Fibroblast of upper back skin (primary cell): ENCODE results near the gene ELK1.
A peak's percentile ranks its signal among the peaks of the same experiment; 100 is the strongest.
"Not testable (repeated sequence)": the region's sequence is repeated elsewhere in the genome, so short reads cannot be mapped to it uniquely, and the experiment has no call there.

Source experiments
- DNase-seq: peaks from one replicate; pipeline ENCODE4 v3.0.0-alpha.2; 2013

ELK1 gene, protein sequence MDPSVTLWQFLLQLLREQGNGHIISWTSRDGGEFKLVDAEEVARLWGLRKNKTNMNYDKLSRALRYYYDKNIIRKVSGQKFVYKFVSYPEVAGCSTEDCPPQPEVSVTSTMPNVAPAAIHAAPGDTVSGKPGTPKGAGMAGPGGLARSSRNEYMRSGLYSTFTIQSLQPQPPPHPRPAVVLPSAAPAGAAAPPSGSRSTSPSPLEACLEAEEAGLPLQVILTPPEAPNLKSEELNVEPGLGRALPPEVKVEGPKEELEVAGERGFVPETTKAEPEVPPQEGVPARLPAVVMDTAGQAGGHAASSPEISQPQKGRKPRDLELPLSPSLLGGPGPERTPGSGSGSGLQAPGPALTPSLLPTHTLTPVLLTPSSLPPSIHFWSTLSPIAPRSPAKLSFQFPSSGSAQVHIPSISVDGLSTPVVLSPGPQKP

DNA sequence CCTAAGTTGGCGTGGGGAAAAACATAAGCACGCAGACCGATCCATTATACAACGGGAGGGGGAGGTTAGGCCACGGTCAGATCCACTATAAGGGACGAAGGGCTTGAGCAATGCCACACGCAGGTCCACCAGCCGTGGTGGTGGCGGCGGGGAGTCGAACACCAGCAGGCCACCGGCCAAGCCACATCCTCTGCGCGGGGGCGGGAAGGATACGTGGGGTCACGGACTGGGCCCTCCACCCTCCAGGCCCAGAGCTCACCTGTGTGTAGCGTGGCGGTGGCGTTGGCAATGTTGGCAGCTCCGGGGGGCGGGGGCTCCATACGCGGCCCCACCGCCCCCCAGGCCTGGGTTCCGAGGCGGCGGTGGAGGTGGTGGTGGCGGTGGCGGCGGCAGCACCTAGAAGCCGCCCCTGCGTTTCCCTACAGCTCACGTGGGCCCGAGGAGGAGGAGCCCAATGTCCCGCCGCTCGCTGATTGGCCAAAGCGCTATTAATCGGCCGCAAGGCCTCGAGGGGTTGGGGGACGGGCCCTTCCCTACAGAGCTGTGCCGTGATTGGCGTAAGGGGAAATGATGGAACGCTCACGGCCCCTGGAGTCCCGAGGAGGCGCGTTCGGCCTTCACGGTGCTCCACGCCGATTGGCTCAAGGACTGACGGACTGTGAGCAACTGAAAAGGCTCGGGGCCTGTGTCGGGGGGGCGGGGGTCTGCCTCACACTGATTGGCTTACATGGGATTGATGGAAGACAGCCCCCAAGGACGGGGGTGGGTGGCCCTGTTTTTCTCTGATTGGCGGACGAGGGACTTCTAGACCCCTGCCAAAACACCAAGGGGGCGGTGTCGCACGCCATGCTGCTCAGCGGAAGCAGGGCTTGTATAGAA lies at the start of gene ELK1:
ELK1 (minus strand) TSS at position 400 of the 879 bp plus-strand sequence. CDS start 9,122 bp downstream, outside the sequence.
- DNase-seq, result peak; percentile 99

DNA sequence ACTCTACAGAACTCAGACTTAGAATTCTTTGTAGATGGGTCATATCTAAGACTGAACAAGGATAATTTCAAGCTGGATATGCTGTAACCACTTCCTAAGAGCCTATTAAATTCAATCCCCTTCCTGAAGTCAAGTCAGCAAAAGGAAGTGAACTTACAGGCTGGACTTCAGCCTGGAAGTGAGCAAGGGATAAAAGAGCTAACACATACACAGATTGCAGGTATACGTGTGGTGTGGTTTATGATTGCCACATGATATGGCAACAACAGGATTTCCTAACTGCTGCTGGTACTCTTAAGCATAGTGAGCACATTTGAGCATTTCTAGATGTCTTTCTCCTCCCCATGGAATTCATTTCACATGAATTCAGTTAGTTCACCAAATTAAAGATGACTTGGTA lies 46.8 kb upstream of the ELK1 start:
- peak; percentile 10 for DNase-seq

DNA sequence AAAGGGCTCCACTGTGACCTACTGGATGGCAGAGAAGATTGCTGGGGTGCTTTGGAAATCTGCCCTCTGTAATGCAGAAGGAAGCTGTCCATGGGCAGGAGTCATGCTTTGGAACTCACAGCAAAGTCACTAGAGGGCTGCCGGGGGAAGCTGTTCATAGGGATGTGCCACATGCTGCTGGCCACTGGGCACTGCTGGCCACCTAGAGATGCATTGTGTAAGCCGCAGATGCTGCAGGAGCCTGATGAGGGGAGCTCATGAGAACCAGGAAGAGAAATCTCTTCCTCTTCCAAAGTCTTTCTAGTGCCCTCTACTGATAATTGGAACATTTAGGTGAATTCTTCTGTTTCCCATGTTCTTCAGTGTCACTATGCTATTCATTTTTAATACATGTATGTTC lies 39.8 kb upstream of the ELK1 start:
- DNase-seq, result no peak

DNA sequence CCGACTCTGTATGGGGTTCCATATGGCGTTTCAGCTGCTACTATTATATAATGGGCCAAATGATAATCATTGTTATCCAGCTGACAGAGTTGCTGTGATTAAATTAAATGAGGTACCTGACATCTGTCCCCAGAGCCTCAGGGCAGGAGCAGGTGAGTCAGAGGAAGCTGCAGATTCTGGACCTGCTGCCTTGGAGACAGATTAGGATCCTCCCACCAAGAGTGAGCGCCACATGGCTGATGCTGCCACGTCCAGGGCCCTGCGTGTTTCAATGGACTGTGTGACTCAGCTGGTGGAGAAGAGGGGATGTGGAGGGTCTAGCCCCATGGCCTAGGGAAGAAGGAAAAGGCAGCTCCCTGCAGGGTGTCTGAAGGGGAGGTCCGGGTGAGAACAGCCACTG lies 36.9 kb upstream of the ELK1 start:
- DNase-seq, result no peak

DNA sequence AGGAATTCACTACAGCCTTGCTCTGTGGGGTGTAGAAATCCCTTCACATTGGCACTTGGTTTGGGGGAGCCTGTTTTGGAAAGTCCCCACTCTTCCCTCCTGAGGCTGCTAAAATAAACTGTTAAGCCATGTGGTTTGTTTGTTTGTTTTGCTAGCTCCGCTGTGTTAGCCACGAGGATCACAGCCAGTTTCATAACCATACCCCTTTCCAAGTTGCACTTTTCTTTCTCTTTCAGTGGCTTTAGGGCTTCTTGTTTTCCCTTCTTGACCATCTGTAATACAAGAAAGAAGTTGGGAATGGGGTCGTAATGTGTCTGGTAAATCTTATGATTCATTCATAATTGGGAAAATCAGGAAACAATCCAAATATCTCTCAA lies 33.5 kb upstream of the ELK1 start:
- DNase-seq, result no peak

DNA sequence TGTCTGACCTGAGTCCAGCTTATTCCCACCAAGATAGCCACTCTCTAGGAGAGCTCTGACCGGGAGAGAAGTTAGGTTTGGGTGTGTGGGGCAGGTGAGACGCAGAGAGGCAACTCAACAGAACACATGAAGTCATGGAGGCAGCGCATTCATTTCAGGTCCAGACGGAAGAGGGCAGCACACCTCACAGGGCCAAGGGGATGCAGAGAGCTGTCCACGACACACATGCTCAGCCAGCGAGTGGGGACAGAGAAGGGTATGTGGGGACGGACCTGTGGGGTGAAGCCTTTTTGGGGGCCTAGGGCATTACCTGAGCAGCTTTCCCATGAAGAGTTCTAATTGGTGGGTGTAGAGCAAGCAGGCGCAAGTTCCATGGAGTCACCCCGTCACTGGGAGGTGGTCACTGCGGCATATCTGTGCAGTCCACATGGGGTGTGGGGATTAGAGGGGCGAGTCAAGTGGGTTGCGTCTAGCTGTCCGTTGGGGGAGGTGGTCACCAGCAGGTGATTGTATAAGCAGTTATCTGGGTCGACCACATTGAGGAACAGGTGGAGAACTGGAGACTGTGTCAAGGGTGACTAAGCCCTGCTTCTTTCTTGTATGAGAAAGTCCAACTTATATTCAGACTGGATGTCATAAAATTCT lies 32.9 kb upstream of the ELK1 start:
- no peak for DNase-seq

DNA sequence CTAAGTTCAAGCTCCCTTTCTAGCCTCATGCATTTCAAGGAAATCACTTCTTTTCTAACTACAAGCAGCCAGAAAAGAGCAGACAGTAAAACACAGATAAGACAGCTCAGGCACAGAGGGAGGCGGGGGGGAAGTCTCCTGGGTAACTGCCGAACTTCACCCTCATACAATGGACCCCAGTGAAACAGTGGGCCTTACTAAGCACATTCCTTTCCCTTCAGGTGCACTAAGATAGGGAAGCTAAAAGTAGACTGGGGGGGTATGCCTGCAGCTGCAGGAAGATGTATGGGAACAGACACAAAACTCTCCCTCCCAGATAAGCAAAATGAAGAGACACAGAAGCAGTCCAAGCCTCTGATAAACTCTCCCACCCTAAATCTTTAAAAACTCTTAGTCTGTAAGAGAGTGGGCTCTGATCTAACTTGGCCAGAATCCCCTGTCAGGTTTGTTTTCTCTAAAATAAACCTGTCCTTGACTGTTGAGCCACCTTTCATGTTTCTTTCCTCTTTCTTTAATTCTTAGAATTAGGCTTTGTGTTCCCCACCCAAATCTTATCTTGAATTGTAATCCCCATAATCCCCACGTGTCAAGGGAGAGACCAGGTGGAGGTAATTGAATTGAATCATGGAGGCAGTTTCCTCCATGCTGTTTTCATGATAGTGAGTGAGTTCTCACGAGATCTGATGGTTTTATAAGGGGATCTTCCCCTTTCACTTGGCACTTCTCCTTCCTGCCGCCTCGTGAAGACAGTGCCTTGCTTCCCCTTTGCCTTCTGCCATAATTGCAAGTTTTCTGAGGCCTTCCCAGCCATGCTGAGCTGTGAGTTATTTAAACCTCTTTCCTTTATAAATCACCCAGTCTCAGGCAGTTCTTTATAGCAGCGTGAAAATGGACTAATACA lies 25.8 kb upstream of the ELK1 start:
- DNase-seq, result not testable (repeated sequence)

DNA sequence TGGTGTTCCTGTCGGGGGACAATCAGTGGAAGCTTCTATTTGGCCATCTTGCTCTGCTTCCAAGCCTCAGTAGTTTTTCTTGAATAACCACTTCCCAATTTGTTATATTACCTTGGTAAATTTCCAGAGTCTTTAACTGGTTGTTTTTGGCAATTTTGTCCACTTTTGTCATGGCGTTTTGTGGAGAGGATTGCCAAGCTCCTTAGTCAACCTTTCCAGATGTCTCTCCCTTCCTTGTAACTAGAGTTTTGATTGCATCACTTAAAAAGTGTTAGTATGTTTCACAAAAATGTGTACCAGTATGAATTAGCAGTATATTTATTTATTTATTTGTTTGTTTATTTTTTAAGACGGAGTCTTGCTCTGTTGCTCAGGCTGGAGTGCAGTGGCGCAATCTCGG lies 24.4 kb upstream of the ELK1 start:
- no peak for DNase-seq

DNA sequence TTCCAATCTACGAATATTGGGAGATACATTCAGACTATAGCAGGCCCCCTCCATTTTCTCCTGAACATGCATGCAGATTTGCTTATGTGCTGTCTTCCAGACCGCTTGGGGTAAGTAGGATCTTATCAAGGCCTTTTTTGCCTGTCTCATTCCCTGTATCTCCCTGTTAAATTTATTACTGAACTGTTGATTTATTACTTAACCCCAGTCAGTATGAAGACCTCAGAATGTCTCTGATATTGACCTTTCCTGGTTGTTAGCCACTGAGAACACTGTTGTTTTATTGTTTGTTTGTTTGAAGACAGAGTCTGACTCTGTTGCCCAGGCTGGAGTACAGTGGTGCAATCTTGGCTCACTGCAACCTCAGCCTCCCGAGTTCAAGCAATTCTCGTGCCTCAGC lies 15.4 kb upstream of the ELK1 start:
- DNase-seq, result not testable (repeated sequence)

DNA sequence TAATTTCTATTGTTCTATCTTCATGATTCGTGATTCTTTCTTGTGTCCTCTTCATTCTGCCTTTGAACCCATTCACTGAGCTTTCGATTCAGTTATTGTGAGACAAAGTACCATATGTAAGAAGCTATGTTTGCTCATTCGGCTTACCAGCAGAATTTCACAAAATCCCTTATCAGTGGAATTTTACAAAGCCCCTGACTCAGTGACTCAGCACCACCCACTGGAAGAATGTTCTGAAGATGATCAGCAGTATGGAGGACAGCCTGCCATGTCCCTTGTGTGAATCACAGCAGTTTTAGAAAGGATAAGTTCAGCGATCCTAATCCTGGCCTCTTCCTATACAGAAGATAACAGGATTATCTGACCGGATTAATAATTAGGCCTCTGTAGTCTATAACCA lies 14.4 kb upstream of the ELK1 start:
- DNase-seq, result no peak

DNA sequence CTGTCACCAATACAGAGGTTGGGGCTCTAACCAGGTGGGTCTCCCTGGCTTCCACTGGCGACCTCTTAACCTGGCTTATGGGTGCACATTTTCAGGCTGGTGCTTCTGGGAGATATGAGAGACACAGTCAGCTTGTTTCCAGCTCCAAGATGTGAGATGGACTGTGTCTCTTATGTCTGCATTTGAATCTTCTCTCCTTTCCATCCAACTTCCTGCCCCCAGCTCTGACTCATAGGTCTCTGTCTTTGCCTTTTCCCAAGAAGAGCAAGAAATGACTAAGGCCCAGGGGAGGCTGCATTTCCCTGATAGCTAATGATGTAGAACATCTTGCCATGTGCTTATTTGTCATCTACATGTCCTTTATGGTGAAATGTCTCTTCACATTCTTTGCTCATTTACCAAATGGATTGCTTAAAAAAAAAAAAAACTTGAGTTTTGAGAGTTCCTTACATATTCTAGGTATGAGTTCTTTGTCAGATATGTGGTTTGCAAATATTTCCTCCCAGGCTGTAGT lies 11.8 kb upstream of the ELK1 start:
- DNase-seq, result peak; percentile 94

DNA sequence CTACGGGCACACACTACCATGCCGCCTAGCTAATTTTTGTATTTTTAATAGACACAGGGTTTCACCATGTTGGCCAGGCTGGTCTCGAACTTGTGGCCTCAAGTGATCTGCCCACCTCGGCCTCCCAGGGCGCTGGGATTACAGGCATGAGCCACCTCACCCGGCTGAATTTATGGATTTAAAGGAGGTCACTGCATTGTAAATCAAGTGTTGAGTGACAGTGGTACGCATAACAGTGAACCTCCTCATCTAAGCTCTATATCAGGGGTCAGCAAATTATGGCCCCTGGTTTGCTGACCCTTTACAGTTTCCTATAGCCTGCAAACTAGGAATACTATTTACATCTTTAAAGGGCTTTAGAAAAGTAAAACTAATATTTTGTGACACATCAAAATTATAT lies 11.2 kb upstream of the ELK1 start:
- no peak for DNase-seq

DNA sequence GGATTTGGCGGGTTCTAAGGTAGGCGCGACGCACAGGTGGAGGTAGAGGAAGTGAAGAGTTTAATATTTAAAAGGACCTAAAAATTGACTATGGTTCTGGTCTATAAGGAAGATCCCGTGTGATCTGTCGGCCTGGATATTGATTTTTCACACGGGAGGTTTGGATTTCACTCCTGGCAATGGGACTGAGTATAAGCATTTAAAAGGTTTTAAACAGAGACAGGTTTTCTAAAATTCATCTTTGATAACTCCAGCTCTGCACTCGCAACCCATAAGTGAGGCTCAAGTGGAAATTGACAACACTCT lies 9.0 kb upstream of the ELK1 start:
- no peak for DNase-seq

DNA sequence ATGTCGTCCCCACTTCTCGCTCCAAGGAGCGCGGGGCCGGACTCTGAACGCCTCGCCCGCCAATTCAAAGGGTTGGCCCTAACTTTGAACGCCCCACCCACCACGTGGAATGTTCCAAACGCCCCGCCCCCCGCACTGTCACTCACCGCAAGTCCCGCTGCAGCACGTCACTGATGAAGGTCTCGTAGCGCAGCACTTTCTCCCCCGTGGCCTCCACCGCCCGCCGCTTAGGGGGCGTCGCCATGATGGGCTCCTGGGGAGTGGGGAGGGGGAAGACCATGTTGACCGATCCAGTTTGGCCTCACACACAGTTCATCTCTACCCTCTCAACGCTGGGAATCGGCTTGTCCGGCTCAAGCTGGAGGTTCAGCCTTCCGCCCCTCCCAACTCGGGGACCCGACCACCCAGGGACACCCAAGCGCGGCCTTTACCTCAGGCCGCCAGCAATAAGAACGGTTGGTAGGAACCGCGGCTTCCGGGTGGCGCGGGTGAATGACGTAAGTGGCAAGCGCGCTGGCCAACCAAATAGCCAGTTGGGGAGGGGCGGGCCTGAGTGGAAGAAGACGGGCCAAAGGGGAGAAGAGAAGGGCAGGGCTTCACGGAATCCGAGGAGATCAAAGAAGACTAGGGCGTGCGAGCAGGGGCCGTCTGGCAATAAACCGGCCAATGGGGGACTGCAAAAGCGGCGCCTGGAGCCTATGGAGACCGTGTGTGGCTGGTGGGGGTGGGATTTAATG lies 8.5 kb upstream of the ELK1 start, which contains the start of gene UXT:
UXT (minus strand) TSS at position 497 of the 737 bp plus-strand sequence; CDS start at position 244, 253 bp downstream.
- peak; percentile 96 for DNase-seq

DNA sequence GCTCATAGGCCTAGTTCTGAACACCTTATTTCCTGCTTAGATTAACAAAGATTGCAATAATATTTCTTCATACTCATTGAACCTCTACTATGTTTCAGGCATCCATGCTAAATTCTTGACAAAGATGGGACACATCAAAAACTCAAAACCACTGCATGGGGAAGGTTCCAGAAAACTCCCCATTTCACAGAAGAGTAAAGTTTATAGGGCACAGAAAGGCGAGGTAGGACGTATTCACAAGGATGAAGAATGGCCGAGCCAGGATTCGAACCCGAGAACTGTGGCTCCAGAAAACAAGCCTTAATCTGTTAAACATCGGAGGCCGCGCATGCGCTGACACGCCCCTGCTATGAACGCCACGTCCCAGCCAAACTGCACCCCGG lies 7.9 kb upstream of the ELK1 start:
- DNase-seq, result no peak

DNA sequence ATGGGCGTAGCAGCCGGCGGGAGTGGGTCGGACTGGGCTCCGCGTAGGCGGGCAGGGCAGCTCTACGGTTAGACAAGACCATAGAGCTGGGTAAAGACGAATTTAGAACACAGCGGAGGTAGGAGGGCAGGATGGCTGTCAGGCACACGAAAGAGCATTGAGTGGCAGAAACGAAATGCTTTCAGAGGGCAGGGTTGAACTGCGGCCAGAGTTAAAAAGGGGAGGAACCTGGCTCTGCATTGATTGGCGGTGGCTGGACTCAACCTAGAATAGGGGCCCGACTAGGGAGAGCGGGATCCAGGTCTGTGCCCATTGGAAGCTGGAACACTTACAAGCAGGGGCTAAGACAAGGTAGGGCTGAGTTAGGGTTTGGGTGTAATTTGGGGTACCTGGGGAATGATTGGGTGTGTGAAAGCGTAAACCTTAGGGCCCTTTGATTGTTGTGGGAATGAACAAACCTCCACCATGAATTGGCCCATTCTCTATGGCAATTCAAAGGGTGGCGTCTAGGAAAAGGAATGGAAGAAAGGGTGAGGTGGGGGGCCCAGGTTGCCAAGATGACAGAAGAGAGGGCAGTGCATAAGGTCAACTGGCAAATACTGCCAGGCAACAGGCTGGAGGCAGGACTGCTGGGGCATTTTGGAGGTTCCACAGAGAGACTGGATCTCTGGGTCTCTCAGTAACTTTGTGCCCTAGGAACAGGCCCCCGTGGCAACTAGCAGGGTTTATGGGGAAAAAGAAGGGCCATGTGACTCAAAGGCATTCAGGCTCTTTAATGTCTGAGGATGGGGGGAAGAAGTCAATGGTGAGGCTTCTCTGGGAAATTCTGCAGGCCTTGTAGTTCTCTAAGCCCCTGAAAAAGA lies 911 bp upstream of the ELK1 start:
- no peak for DNase-seq

DNA sequence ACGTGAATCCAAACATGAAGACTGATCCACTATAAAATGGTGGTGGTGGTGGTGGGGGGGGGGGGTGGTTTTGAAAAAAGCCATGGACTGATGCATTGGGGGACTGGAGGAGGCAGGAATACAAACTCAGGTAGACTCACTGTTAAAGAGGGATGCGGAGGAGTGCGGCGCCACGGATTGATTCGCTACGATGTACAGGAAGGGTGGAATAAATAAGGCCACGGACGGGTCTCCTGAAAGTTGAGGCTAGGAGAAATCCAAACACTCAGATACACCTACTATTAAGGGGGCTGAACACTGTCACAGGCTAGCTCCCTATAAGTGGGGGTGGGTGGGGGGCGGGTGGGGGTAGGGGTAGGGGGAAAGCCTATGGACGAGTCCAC lies 591 bp downstream of the ELK1 start:
- no peak for DNase-seq

DNA sequence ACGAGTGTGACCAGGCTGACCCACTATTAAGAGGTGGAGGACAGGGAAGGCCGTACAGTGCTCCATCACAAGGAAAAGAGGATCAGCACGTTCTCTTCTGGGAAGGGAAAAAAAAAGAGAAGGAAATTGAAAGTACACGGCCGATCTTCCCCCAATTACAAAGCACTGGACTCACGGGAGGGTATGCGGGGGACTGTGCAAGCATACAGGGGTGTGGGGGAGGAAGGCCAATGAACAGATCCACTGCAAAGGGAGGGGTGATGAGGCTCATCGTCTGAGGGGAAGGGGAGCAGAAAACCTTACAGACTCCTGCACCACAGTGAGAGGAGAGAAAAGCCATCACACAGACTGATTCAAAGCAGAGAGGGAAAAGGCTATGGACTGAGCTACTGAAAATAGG lies 1.1 kb downstream of the ELK1 start:
- DNase-seq, result no peak

DNA sequence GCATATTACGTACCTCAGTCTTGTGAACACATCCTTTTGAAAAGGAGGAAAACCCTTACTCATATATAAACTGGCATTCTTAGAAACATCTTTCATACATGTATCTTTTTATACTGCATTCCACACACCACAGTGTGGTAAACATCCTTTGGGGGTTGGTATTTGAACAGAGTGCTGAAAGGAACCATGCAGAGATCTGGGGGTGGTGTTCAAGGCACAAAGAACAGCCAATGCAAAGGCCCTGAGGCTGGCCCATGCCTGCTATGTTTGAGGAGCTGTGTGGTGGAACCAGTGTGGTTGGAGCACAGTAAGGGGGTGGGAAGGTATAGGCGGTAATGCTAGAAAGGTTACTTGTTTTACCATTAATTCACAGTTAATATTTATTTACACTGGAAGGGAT lies 2.0 kb downstream of the ELK1 start:
- peak; percentile 11 for DNase-seq

DNA sequence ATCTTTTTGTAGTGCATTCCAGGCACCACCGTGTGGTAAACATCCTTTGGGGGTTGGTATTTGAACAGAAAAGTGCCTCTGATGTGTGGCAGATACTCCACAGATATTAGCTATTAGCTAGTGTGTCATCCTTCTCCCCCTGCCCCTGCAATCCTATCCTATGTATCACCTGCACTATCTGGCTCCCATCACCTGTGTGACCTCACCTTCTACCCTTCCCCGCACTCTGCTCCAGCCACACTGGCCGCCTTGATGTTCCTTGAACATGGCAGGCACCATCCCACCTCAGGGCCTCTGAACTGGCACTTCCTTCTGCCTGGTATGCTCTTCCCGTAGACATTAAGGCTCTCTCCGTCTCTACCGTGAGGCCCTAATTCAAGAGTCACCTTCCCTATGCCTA lies 3.7 kb downstream of the ELK1 start:
- DNase-seq, result no peak

DNA sequence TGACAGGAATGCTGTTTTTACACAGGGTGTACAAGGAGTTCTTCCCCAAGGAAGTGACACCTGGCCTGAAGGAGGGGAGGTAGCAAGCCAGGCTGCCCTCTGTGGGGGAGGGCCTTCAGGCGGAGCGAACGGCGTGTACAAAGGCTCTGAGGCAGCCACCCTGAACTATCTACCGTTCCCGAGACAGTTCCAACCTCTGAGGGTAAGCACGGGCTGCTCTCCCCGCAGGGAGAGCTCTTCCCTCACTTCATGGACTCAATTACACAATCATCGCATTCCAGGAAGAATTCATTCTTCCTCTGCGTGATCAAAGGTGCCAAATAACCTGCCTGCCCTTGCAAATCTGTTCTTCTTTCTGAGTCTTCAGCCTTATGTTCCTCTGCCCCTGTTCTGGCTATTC lies 4.8 kb downstream of the ELK1 start:
- DNase-seq, result no peak
